GM18511 (cell line): ENCODE results near the gene TMEM53.

ENCODE experiments used
- ATAC-seq: cut with Tn5 transposase; IDR thresholded peaks from one replicate; pipeline ENCODE4 v1.9.1; 2021; ENCODE audit warnings: mild to moderate bottlenecking, moderate library complexity; ENCODE audit not compliant: unreplicated experiment

The TMEM53 gene

DNA sequence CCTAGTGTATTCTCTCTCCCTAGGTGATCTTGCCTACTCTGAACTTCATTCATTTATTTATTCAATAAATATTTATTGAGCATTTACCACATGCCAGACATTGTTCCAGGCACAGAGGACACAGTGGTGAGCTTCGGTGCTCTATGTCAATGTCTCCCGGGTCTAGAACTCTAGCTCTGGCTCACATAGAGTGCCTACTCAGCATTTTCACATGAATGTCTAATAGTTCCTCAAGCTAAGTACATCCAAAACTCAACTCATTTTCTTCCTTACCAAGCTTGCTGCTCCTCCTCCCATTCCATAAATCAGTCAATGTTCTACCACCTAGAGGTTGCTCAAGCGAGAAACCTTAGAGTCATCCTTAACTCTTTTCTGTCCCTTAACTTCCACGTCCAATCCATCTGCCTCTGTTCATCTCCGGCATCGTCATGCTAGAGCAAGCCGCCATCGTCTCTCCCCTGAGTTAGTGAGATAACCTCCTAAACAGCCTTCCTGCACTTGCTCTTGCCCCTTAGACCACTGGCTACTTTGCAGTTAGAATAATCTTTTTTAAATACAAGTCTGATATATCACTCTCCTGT lies 67.5 kb downstream of the TMEM53 start:
- ATAC-seq: no peak

- no peak for ATAC-seq
Measured at GRCh38 chr1:44605914-44606615, 68.2 kb downstream of the TMEM53 start.

DNA sequence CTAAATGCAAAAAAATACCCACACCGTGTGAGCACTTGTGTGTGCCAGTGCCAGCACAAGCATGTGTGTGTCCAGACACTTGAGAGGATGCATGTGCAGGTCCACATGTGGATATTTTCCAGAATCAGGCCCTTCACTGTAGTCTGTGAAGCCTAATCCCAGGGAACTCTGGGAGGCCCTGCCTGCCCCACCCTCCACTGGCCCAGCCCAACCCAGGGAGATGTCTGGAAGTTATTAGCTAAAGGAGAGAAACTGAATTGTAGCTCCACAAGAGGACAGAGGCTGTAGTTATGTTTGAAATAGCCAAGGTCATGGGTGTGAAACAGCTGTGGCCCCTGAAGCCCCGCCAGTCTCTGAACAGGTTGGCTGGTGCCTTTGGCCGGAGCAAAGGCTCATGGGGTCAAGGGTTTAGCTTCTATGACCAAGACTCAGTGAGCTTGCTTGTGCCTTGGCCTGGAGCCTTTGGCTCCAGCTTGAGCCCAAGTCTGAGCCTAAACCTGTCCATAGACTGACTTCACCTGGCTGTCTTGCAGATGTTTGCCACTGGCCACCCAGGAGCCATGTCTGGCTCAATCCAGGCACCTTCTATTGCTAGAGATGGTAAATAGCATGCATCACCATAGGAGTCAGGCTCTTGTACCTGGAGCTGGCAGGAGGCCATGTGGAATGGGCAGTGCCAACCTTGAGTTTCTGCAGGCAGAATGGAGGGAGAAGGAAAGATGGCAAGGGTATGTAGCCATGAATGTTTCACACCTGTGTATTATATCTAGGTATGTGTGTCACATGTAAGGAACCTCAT lies 69.9 kb downstream of the TMEM53 start:
- ATAC-seq: no peak

DNA sequence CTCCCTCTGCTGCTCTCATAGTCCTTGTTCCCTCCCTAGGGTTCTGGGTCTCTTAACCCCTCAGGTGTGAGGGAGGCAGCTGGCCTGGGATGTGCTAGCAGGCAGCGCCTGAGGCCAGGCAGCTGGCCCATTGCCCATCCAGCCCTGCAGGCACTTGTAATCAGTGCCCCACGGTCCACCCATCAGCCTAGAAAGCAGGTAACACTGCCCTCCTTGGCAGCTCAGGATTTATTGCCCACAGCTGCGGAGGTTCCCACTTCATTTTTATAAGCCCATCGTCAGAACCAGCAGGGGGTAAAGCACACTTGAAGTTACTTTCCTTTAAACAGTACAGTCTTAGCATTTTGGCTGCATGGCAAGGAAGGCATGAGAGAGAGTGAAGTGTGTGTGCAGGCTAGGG lies 70.6 kb downstream of the TMEM53 start:
- ATAC-seq: no peak
